K562 (cell line): ENCODE data around the gene GPRASP3. TPM values are rescaled to one million over a fixed set of nuclear protein-coding genes. Genes with fewer than 3 reads are reported as not detected.

ENCODE experiments used
- ATAC-seq: fragments of 200-7000 bp; cut with Tn5 transposase; 3 replicates; pipeline ENCODE4 v1.9.1; 2020; ENCODE audit warnings: moderate library complexity
- BruUV-seq: library from RNA; stranded (reverse); fragments of 400-500 nt; replicated peaks from 2 replicates; lab custom pipeline; 2021; lab: Mats Ljungman, UMichigan
- CTCF ChIA-PET: fragments of 300-600 bp; formaldehyde crosslinking; extraction: SDS; loops from one replicate; lab custom pipeline; 2021; ENCODE audit warnings: low intra/inter-chr PET ratio; lab: Yijun Ruan, JAX
- POLR2A ChIA-PET: fragments of 300-600, 350-650 bp; sonication (Branson Sonifier 250); formaldehyde crosslinking; extraction: SDS; loops from one replicate; lab custom pipeline; 2021; ENCODE audit warnings: antibody characterized with exemption, inconsistent platforms; lab: Yijun Ruan, JAX
- DNase-seq, 4 experiments: peaks; one replicate each; pipeline versions ENCODE4 v3.0.0 to v3.0.0-alpha.2; 2011 to 2018; ENCODE audit warnings: low spot score in 3 of 4, mixed read lengths in 3 of 4; ENCODE audit errors: extremely low read depth in 1 of 4
- FAIRE-seq: peaks from 2 replicates; lab custom pipeline; 2011; peaks lifted over from hg19 to GRCh38; lab: Jason Lieb, UNC
- H2AFZ ChIP-seq: 2 replicates; pipeline ENCODE4 v1.6.0; 2011; ENCODE audit warnings: low read depth, low read length, control low read depth, inconsistent platforms
- H3K27ac ChIP-seq: fragments of 200-600 bp; 3 replicates; pipeline ENCODE4 v1.8.0; 2011; ENCODE audit warnings: low read depth, mild to moderate bottlenecking, control low read depth, inconsistent platforms, low read length, moderate library complexity, mixed read lengths; ENCODE audit errors: extremely low read depth
- H3K27me3 ChIP-seq, 2 experiments: fragments of 300-600 bp in 1 of 2; 2 replicates in 1 of 2; 3 replicates in 1 of 2; pipeline versions ENCODE4 v1.6.0 to v1.8.0; 2011; ENCODE audit warnings: inconsistent platforms in 2 of 2, low read length in 2 of 2, mild to moderate bottlenecking in 1 of 2, mixed read lengths in 1 of 2, moderate library complexity in 1 of 2; ENCODE audit not compliant: control insufficient read depth in 2 of 2, insufficient read depth in 2 of 2
- H3K36me3 ChIP-seq: fragments of 300-600 bp; 3 replicates; pipeline ENCODE4 v1.8.0; 2011; ENCODE audit warnings: mild to moderate bottlenecking, low read length, inconsistent platforms; ENCODE audit not compliant: control insufficient read depth, insufficient read depth
- H3K4me1 ChIP-seq, 2 experiments: fragments of 200-600 bp in 1 of 2; replicated peaks in 1 of 2; 2 replicates in 1 of 2; 3 replicates in 1 of 2; pipeline versions ENCODE4 v1.5.1 to v1.8.0; 2011; ENCODE audit warnings: inconsistent platforms in 2 of 2, low read length in 2 of 2, mild to moderate bottlenecking in 1 of 2, mixed read lengths in 1 of 2, moderate library complexity in 1 of 2; ENCODE audit not compliant: control insufficient read depth in 2 of 2, insufficient read depth in 2 of 2
- H3K4me2 ChIP-seq: 2 replicates; pipeline ENCODE4 v1.6.1; 2011; ENCODE audit warnings: low read length, control low read depth, inconsistent platforms, mixed read lengths; ENCODE audit not compliant: insufficient read depth
- H3K4me3 ChIP-seq: fragments of 200-600 bp; sonication (generic), shearing (Covaris generic); 2 replicates; pipeline ENCODE4 v1.5.1; 2016; ENCODE audit warnings: control low read depth, inconsistent platforms
- H3K79me2 ChIP-seq: fragments of 200-600 bp; 3 replicates; pipeline ENCODE4 v1.8.0; 2011; ENCODE audit warnings: low read length, inconsistent platforms; ENCODE audit not compliant: control insufficient read depth, insufficient read depth
- H3K9ac ChIP-seq, 2 experiments: 2 replicates each; pipeline versions ENCODE4 v1.6.0 to v1.6.1; 2011; ENCODE audit warnings: low read depth in 2 of 2, low read length in 2 of 2, control low read depth in 1 of 2, inconsistent platforms in 1 of 2, mild to moderate bottlenecking in 1 of 2, mixed read lengths in 1 of 2; ENCODE audit not compliant: insufficient read depth in 1 of 2
- H3K9me1 ChIP-seq: one replicate; pipeline ENCODE4 v1.6.0; 2011; ENCODE audit warnings: inconsistent platforms, mild to moderate bottlenecking, low read length, moderate library complexity; ENCODE audit not compliant: control insufficient read depth, insufficient read depth
- H3K9me3 ChIP-seq: replicated peaks from 2 replicates; pipeline ENCODE4 v1.5.1; 2011; ENCODE audit warnings: low read depth, low read length, inconsistent platforms; ENCODE audit not compliant: control insufficient read depth, insufficient read depth
- H4K20me1 ChIP-seq: replicated peaks from 2 replicates; pipeline ENCODE4 v1.6.1; 2011; ENCODE audit warnings: low read length, inconsistent platforms, mixed read lengths; ENCODE audit not compliant: control insufficient read depth, insufficient read depth
- C11orf30 ChIP-seq: fragments of 450-650 bp; IDR thresholded peaks from 2 replicates; pipeline ENCODE4 v1.6.1; 2016; ENCODE audit warnings: low read depth, mild to moderate bottlenecking
- CEBPG ChIP-seq, 3 experiments: fragments of 200-800 bp in 1 of 3; sonication (Bioruptor generic) in 1 of 3; sonication (generic) in 1 of 3; formaldehyde crosslinking in 1 of 3; IDR thresholded peaks in 2 of 3; conservative IDR thresholded peaks in 1 of 3; 2 replicates each; pipeline versions ENCODE4 v1.6.1 to v1.8.0; 2016 to 2022; ENCODE audit warnings: missing compliant biosample characterization in 2 of 3, missing genetic modification characterization in 2 of 3, mild to moderate bottlenecking in 1 of 3, missing genetic modification reagents in 1 of 3
- CXXC5 ChIP-seq: fragments of 250-450 bp; sonication (Bioruptor Pico); IDR thresholded peaks from 2 replicates; pipeline ENCODE4 v1.8.0; 2022; ENCODE audit warnings: inconsistent platforms, mild to moderate bottlenecking, moderate library complexity
- ETV1 ChIP-seq: fragments of 450-650 bp; conservative IDR thresholded peaks from 2 replicates; pipeline ENCODE4 v1.6.1; 2016; ENCODE audit warnings: missing genetic modification characterization, control low read depth, low read depth, missing compliant biosample characterization
- HDAC6 ChIP-seq: IDR thresholded peaks from 2 replicates; pipeline ENCODE4 v1.6.1; 2012; ENCODE audit warnings: low read depth, mild to moderate bottlenecking, control low read depth, inconsistent platforms, low read length, moderate library complexity
- MAFF ChIP-seq: IDR thresholded peaks from 2 replicates; pipeline ENCODE4 v1.6.1; 2012; ENCODE audit warnings: low read length, improper control_type of control experiment
- MAFK ChIP-seq: IDR thresholded peaks from 2 replicates; pipeline ENCODE4 v1.6.1; 2011; ENCODE audit warnings: low read length, improper control_type of control experiment
- MCM3 ChIP-seq: fragments of 450-650 bp; IDR thresholded peaks from 2 replicates; pipeline ENCODE4 v1.6.1; 2016
- NCOA2 ChIP-seq, 2 experiments: fragments of 450-650 bp; IDR thresholded peaks; 2 replicates each; pipeline ENCODE4 v1.6.1; 2018; ENCODE audit warnings: mild to moderate bottlenecking in 2 of 2, moderate library complexity in 1 of 2; ENCODE audit not compliant: partially characterized antibody in 2 of 2
- NFYB ChIP-seq: IDR thresholded peaks from 2 replicates; pipeline ENCODE4 v1.6.1; 2011; ENCODE audit warnings: mild to moderate bottlenecking, moderate library complexity; ENCODE audit not compliant: insufficient read length; ENCODE audit errors: extremely low read depth
- PHB2 ChIP-seq: fragments of 450-650 bp; IDR thresholded peaks from 2 replicates; pipeline ENCODE4 v1.6.1; 2017; ENCODE audit warnings: low read depth
- POLR2A ChIP-seq: fragments of 450-650 bp; conservative IDR thresholded peaks from 2 replicates; pipeline ENCODE4 v1.6.1; 2016
- SNIP1 ChIP-seq: fragments of 450-650 bp; IDR thresholded peaks from 2 replicates; pipeline ENCODE4 v1.7.1; 2017; ENCODE audit warnings: low read depth, mild to moderate bottlenecking
- ZNF316 ChIP-seq: fragments of 450-650 bp; IDR thresholded peaks from 2 replicates; pipeline ENCODE4 v1.6.1; 2016
- ZNF41 ChIP-seq: fragments of 250-450 bp; sonication (Bioruptor Pico); conservative IDR thresholded peaks from 2 replicates; pipeline ENCODE4 v1.4.0; 2020; ENCODE audit warnings: mild to moderate bottlenecking
- ZNF586 ChIP-seq: fragments of 450-650 bp; formaldehyde crosslinking; conservative IDR thresholded peaks from 2 replicates; pipeline ENCODE4 v1.4.0; 2020; ENCODE audit warnings: mild to moderate bottlenecking, moderate library complexity
- WGBS: fragments of 100-300 bp; shearing (Covaris generic); methylation state at CpG from one replicate; pipeline ENCODE4 v1.1.6; 2016; ENCODE audit warnings: low coverage, mixed read lengths; ENCODE audit not compliant: insufficient coverage; ENCODE audit errors: missing lambda C conversion rate; 5-methylcytosine and 5-hydroxymethylcytosine counted together
- in situ Hi-C: fragments of 300-500 bp; cut with MboI; formaldehyde crosslinking; loops from 4 replicates; pipeline ENCODE4 v1.15.0; 2018; ENCODE audit warnings: inconsistent platforms, mixed read lengths
- intact Hi-C: fragments of 100-400 bp; cut with micrococcal nuclease; formaldehyde crosslinking; loops from 2 replicates; pipeline ENCODE4 v1.14.2; 2022
- polyA plus RNA-seq, 8 experiments: library from polyadenylated mRNA; depleted of rRNA in 4 of 8; stranded (reverse) in 5 of 8; unstranded in 3 of 8; fragments of >200 nt; fragmentation: Nextera tagmentation in 2 of 8; fragmentation: Illumina TruSeq in 1 of 8; extraction: Ambion mirVana in 2 of 8; extraction: Trizol in 1 of 8; gene quantifications; 2 replicates each; pipeline versions ENCODE4 v1.2.1 to v1.2.3, GENCODE V29; 2011 to 2014; ENCODE audit warnings: inconsistent platforms in 1 of 8, missing spikeins in 1 of 8
- total RNA-seq, 7 experiments: library from RNA; depleted of rRNA in 6 of 7; stranded (reverse); fragments of >200 nt in 6 of 7; fragmentation: Illumina TruSeq in 2 of 7; extraction: Trizol in 2 of 7; gene quantifications; 2 replicates each; pipeline versions ENCODE4 v1.2.1 to v1.2.3, GENCODE V29; 2011 to 2021; ENCODE audit warnings: low replicate concordance in 1 of 7

Gene GPRASP3
- total and polyA plus RNA-seq, 9 of the 15 experiments (the other 6 are each of a cell fraction or from before 2014, with no cell fraction given) = 0.50 to 1.9 (median 1.1) TPM

- Histone ChIP-seq H3K9me1 (no peaks in the 10 kb centered on the region), H3K79me2 (no peaks in the 10 kb centered on the region), H4K20me1 (no peaks in the 10 kb centered on the region), H2AFZ (no peak overlapping the region), H3K36me3 (no peaks in the 10 kb centered on the region), H3K4me1 (no peaks in the 10 kb centered on the region), H3K27me3 (no peaks in the 10 kb centered on the region), H3K9ac (no peak overlapping the region), H3K4me3 (no peak overlapping the region), H3K27ac (no peak overlapping the region), H3K4me2 (no peak overlapping the region), H3K9me3 (no peaks in the 10 kb centered on the region)
- ChIA-PET POLR2A (no interaction called here), CTCF (no interaction called here)
- in situ Hi-C loops (no loop called here), intact Hi-C loops (no loop called here)
- no peak for FAIRE-seq
- no peak for DNase-seq
- 13% methylated on average over 3 of the region's 3 CpGs for WGBS
- TF ChIP-seq NFYB (no peak), CEBPG (CRISPR knock-in tag; IDR thresholded peaks at IDR 0.05) (no peak), CEBPG (tag; conservative IDR thresholded peaks at IDR 0.05 in 1 of 2, IDR thresholded peaks at IDR 0.05 in 1 of 2) (no peak), SNIP1 (no peak)
- BruUV-seq = no TSS peak
- ATAC-seq = no peak
Measured at GRCh38 chrX:102694749-102695148, 25.8 kb upstream of the GPRASP3 start.

- ChIA-PET POLR2A (no interaction called here), CTCF (no interaction called here)
- Histone ChIP-seq H3K4me1 (no peaks in the 10 kb centered on the region), H3K36me3 (no peaks in the 10 kb centered on the region), H3K9me1 (no peaks in the 10 kb centered on the region), H3K9ac (no peak overlapping the region), H3K9me3 (no peaks in the 10 kb centered on the region), H3K27me3 (no peaks in the 10 kb centered on the region), H3K4me3 (no peak overlapping the region), H3K27ac (no peak overlapping the region), H4K20me1 (no peaks in the 10 kb centered on the region), H3K79me2 (no peaks in the 10 kb centered on the region), H3K4me2 (no peak overlapping the region), H2AFZ (no peak overlapping the region)
- FAIRE-seq (no peak), ATAC-seq (no peak), DNase-seq (no peak)
- BruUV-seq = no TSS peak
- intact Hi-C loops (no loop called here), in situ Hi-C loops (no loop called here)
- TF ChIP-seq MAFK (peak; percentile 50; the same call in 1 of the 2 replicates), MCM3 (no peak), ZNF316 (peak; percentile 83), POLR2A (no peak), MAFF (peak; percentile 38; the same call in 1 of the 2 replicates), NCOA2 (IDR thresholded peaks at IDR 0.05; ENCODE audit: partially characterized antibody in 2 of 2) (no peak), ZNF41 (CRISPR knock-in tag) (no peak), ETV1 (tag) (no peak), ZNF586 (CRISPR knock-in tag) (no peak), C11orf30 (peak; percentile 60), PHB2 (no peak), HDAC6 (no peak), CXXC5 (CRISPR knock-in tag) (no peak)
Measured at GRCh38 chrX:102696306-102696705, 24.2 kb upstream of the GPRASP3 start.
